Upper lobe of left lung (tissue), 6 donors: ENCODE measurements around the gene DSCAM. TPM values are rescaled to one million over a fixed set of nuclear protein-coding genes. Genes with fewer than 3 reads are reported as not detected.

Experiments
- ATAC-seq, 2 donors: fragments of 200-7000 bp; cut with Tn5 transposase; one replicate each; pipeline ENCODE4 v1.9.1; 2022; ENCODE audit warnings: mild to moderate bottlenecking in 2 of 2, moderate library complexity in 2 of 2; ENCODE audit not compliant: low FRiP score in 2 of 2
- DNase-seq, 2 donors: peaks; one replicate each; pipeline ENCODE4 v3.0.0-alpha.2; 2019 to 2020
- H3K27ac ChIP-seq, 4 donors: fragments of 200-600 bp; sonication (generic); one replicate each; pipeline ENCODE4 v1.5.1; 2016 to 2019
- H3K27me3 ChIP-seq, 4 donors: fragments of 200-600 bp; sonication (generic); one replicate each; pipeline ENCODE4 v1.5.1; 2017 to 2019
- H3K36me3 ChIP-seq, 4 donors: fragments of 200-600 bp; sonication (generic); one replicate each; pipeline ENCODE4 v1.5.1; 2016 to 2019
- H3K4me1 ChIP-seq, 4 donors: fragments of 200-600 bp; sonication (generic); one replicate each; pipeline ENCODE4 v1.5.1; 2018 to 2019
- H3K4me3 ChIP-seq, 4 donors: fragments of 200-600 bp; sonication (generic); one replicate each; pipeline ENCODE4 v1.5.1; 2017 to 2019; ENCODE audit warnings: mild to moderate bottlenecking in 2 of 4, moderate library complexity in 1 of 4
- H3K9me3 ChIP-seq, 4 donors: fragments of 200-600 bp; sonication (generic); one replicate each; pipeline ENCODE4 v1.5.1; 2018 to 2019
- EP300 ChIP-seq, 4 donors: sonication (generic); formaldehyde crosslinking; IDR thresholded peaks; one replicate each; pipeline ENCODE4 v1.5.1; 2017; ENCODE audit warnings: antibody characterized with exemption in 4 of 4, control low read depth in 2 of 4
- POLR2A ChIP-seq, 4 donors: fragments of 450-650 bp; IDR thresholded peaks; one replicate each; pipeline ENCODE4 v1.5.1; 2016 to 2017; ENCODE audit warnings: antibody characterized with exemption in 4 of 4, mild to moderate bottlenecking in 2 of 4
- POLR2AphosphoS5 ChIP-seq, 2 donors: sonication (generic); formaldehyde crosslinking; IDR thresholded peaks; one replicate each; pipeline ENCODE4 v1.5.1; 2017; ENCODE audit warnings: antibody characterized with exemption in 2 of 2
- WGBS, 2 donors: methylation state at CpG; one replicate each; pipeline ENCODE4 v1.1.5; 2017 to 2018; 5-methylcytosine and 5-hydroxymethylcytosine counted together
- total RNA-seq, 6 donors: library from RNA; depleted of rRNA in 4 of 6; stranded (reverse); fragments of >200 nt in 4 of 6; gene quantifications; one replicate each; pipeline versions ENCODE4 v1.1.0 to v1.2.1, GENCODE V29; 2016 to 2021
- TF ChIP-seq, protein P1 (sequence below), 6 experiments: fragments of 450-650 bp in 4 of 6; fragments of 200-600 bp in 2 of 6; sonication (generic) in 2 of 6; IDR thresholded peaks; one replicate each; pipeline ENCODE4 v1.5.1; 2016 to 2019; ENCODE audit warnings: antibody characterized with exemption in 6 of 6
- donor health status: DM: no; HTN: no; CAD: no; lungs with moderate emphysema.
- donor health status: DM: no; HTN: yes; CAD: no; lungs with severe emphysema.

Gene DSCAM
- total RNA-seq, 6 donors from 2014 or later, result under 0.01 to 0.61 (median 0.26) TPM; not detected in 1

DNA sequence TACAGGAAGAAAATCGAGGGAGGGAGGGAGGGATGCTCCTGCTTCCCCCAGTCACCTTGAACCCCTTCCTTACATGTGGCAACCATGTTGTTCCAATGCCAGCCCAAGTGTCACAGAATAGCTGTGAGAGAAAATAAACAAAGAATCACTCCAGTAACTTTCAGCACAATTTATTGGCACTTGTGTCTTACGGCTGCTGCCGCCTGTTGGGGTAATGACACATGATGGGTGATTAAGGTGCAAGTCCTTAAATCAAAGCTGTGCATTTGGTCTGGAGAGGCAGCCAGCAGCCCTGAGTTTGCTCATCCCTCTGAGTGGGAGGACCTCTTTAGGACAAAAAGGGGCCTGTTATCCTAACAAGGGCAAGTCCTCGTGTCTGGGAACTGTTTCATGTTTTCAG is 602.0 kb downstream of the DSCAM start:
- Histone ChIP-seq H3K4me3 (no peak overlapping the region), H3K27ac (no peak overlapping the region), H3K4me1 (no peaks in the 10 kb centered on the region), H3K9me3 (peaks cover 0 to 11% (median 8%) of the 10 kb centered on the region in 4 donors), H3K27me3 (no peaks in the 10 kb centered on the region), H3K36me3 (no peaks in the 10 kb centered on the region)
- WGBS, 2 donors, result 60% methylated on average over 4 of the region's 4 CpGs
- ATAC-seq (no peak), DNase-seq (no peak)
- TF ChIP-seq EP300 (IDR thresholded peaks at IDR 0.05) (no peak), POLR2AphosphoS5 (IDR thresholded peaks at IDR 0.05) (no peak), POLR2A (IDR thresholded peaks at IDR 0.05) (no peak)
- TF ChIP-seq, protein P1, sequence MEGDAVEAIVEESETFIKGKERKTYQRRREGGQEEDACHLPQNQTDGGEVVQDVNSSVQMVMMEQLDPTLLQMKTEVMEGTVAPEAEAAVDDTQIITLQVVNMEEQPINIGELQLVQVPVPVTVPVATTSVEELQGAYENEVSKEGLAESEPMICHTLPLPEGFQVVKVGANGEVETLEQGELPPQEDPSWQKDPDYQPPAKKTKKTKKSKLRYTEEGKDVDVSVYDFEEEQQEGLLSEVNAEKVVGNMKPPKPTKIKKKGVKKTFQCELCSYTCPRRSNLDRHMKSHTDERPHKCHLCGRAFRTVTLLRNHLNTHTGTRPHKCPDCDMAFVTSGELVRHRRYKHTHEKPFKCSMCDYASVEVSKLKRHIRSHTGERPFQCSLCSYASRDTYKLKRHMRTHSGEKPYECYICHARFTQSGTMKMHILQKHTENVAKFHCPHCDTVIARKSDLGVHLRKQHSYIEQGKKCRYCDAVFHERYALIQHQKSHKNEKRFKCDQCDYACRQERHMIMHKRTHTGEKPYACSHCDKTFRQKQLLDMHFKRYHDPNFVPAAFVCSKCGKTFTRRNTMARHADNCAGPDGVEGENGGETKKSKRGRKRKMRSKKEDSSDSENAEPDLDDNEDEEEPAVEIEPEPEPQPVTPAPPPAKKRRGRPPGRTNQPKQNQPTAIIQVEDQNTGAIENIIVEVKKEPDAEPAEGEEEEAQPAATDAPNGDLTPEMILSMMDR (IDR thresholded peaks at IDR 0.05), result no peak

DNA sequence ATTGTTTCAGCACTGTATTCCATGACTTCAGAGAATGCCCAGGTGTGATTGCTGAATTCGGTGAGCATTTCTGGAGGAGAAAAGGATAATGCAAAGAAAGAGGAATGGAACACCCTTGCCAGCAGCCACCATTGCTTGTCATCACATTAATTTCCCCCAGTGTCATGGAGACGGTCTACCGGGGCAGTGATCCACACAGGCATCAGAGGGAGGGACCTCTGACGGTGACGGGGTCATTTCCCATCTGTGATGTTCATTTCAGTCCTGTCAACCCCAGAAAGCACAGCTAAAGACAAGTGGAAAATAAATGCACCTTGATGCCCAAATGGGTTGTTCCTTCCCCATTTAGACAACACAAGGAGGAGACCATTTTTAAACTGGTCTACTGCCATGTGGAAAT is 603.3 kb downstream of the DSCAM start:
- ATAC-seq (no peak), DNase-seq (no peak)
- no peaks in the 10 kb centered on the region for H3K4me1 ChIP-seq
- TF ChIP-seq, protein P1 (IDR thresholded peaks at IDR 0.05), result no peak
- TF ChIP-seq POLR2AphosphoS5 (IDR thresholded peaks at IDR 0.05), result no peak
- TF ChIP-seq POLR2A (IDR thresholded peaks at IDR 0.05), result no peak
- no peak for TF ChIP-seq EP300 (IDR thresholded peaks at IDR 0.05)
- H3K36me3 ChIP-seq, result no peaks in the 10 kb centered on the region
- H3K4me3 ChIP-seq, result no peak overlapping the region
- peaks cover 0 to 11% (median 8%) of the 10 kb centered on the region in 4 donors for H3K9me3 ChIP-seq
- no peaks in the 10 kb centered on the region for H3K27me3 ChIP-seq
- no peak overlapping the region for H3K27ac ChIP-seq
- 86 to 89% methylated on average over 5 of the region's 5 CpGs for WGBS, 2 donors

DNA sequence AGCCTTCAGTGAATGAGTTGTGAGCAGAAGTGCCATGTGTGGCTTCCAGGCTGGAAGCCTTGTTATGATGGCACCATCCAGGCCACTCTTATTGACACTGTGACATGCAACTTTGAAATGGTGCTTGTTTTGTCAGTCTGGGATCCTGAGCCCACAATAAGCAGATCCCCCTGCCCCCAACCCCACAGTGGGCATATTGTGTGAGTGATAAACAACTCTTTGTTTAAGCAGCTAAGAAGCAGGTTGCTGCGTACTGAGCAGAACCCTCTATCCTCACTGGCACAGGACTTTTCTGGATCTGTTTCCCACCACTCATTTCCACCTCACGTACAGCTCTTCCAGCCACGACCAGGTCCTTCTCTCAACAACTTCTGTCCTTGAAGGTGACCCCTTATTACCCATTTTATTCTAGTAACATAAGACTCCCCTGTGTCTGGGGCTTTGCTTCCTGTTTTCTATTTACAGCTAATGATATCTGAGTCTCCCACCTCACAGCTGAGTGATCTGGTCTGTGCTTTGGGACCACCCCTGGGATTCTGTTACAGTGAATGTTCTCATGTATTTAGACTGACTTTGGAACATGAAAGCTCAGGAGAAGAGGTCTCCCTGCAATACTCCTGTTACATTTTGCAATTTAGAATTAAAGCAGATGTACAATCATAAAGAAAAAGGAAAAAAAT is 604.2 kb downstream of the DSCAM start:
- TF ChIP-seq EP300 (IDR thresholded peaks at IDR 0.05) (no peak), POLR2A (IDR thresholded peaks at IDR 0.05) (no peak), POLR2AphosphoS5 (IDR thresholded peaks at IDR 0.05) (no peak)
- TF ChIP-seq, protein P1 (IDR thresholded peaks at IDR 0.05), result no peak
- H3K9me3 ChIP-seq, result peaks cover 0 to 9% (median 4%) of the 10 kb centered on the region in 4 donors
- 67 to 81% methylated on average over 3 of the region's 3 CpGs for WGBS, 2 donors

DNA sequence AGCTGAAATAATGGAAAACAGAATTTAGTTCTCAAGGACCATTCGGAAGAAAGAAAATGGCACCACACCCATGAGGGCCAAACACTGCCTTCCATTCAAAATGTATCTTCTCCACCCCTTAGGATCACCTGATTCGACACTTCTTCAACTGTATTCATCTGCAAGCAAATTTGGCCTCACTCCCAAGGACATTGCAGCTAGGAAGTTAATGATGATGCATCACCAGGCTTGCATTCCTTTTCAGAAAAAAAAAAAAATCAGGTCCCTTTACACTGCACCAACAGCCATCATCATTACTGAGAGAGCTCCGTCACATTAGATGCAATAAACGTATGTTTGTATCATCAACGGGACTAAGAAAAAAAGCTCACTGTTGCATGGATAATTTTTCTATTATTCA is 611.4 kb downstream of the DSCAM start:
- Histone ChIP-seq H3K27ac (no peak overlapping the region), H3K27me3 (no peaks in the 10 kb centered on the region), H3K36me3 (no peaks in the 10 kb centered on the region), H3K4me3 (no peak overlapping the region), H3K9me3 (no peaks in the 10 kb centered on the region), H3K4me1 (no peaks in the 10 kb centered on the region)
- no peak for DNase-seq
- ATAC-seq, result no peak
- TF ChIP-seq, protein P1 (IDR thresholded peaks at IDR 0.05), result no peak
- 72 to 90% methylated on average over 5 of the region's 5 CpGs for WGBS, 2 donors

More for the DNA sequence above, 604.2 kb downstream of the DSCAM start:
- H3K27me3 ChIP-seq, result no peaks in the 10 kb centered on the region
- no peak overlapping the region for H3K27ac ChIP-seq
- no peaks in the 10 kb centered on the region for H3K36me3 ChIP-seq
- ATAC-seq, result no peak
- H3K4me1 ChIP-seq, result no peaks in the 10 kb centered on the region
- DNase-seq, result no peak
- H3K4me3 ChIP-seq, result no peak overlapping the region

DNA sequence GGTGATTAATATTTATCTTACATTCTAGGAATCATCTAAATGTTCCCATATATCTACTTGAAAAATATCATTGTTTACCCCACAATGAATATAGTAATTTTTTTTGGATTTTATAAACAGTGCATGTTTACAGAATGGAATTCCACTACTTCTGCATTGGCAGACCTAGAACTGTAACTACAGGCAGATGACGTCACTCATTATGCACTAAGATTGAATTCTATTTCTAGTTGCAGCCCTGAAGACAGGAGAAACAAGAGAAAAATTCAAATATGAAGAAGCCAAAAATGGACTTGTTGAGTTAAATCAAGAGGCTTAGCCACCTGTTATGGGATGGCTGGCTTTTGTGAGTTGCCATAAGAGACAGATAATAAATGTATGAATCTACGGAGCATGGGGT is 615.0 kb downstream of the DSCAM start:
- H3K36me3 ChIP-seq, result no peaks in the 10 kb centered on the region
- DNase-seq (no peak), ATAC-seq (no peak)
- no peak for TF ChIP-seq EP300 (IDR thresholded peaks at IDR 0.05)
- no peak for TF ChIP-seq POLR2A (IDR thresholded peaks at IDR 0.05)
- TF ChIP-seq POLR2AphosphoS5 (IDR thresholded peaks at IDR 0.05), result no peak
- TF ChIP-seq, protein P1 (IDR thresholded peaks at IDR 0.05), result no peak
- 88 to 89% methylated on average over 2 of the region's 2 CpGs for WGBS, 2 donors
- H3K4me1 ChIP-seq, result no peaks in the 10 kb centered on the region
- no peaks in the 10 kb centered on the region for H3K27me3 ChIP-seq
- no peak overlapping the region for H3K4me3 ChIP-seq
- no peak overlapping the region for H3K27ac ChIP-seq
- no peaks in the 10 kb centered on the region for H3K9me3 ChIP-seq
